ENCODE measurements around the gene PTPRM.

Gene PTPRM

GRCh38 chr18:7584646-7585275, 17.6 kb downstream of the PTPRM start:
- no peaks in the 10 kb centered on the region for H3F3A ChIP-seq (ENCODE audit: insufficient read depth)
- H3K27me3 ChIP-seq (ENCODE audit: low read length): no peaks in the 10 kb centered on the region
- no peaks in the 10 kb centered on the region for H3K9me2 ChIP-seq (replicated peaks; ENCODE audit: insufficient read depth, low read length)
- no peak overlapping the region for H3K9ac ChIP-seq (ENCODE audit: low read length)
- H3K4me2 ChIP-seq (ENCODE audit: low read depth, low read length, poor library complexity, severe bottlenecking): no peak overlapping the region
- H2AFZ ChIP-seq (ENCODE audit: low read depth, low read length, severe bottlenecking): no peak overlapping the region
- no peaks in the 10 kb centered on the region for H4K20me1 ChIP-seq (ENCODE audit: low read depth, low read length)
- no peak overlapping the region for H3K4me3 ChIP-seq (ENCODE audit: insufficient read depth, low read length, poor library complexity, severe bottlenecking)
- no peaks in the 10 kb centered on the region for H3K36me3 ChIP-seq (ENCODE audit: low read length)
- H3K27ac ChIP-seq (ENCODE audit: low read depth, low read length): no peak overlapping the region
- TF ChIP-seq, protein P1, sequence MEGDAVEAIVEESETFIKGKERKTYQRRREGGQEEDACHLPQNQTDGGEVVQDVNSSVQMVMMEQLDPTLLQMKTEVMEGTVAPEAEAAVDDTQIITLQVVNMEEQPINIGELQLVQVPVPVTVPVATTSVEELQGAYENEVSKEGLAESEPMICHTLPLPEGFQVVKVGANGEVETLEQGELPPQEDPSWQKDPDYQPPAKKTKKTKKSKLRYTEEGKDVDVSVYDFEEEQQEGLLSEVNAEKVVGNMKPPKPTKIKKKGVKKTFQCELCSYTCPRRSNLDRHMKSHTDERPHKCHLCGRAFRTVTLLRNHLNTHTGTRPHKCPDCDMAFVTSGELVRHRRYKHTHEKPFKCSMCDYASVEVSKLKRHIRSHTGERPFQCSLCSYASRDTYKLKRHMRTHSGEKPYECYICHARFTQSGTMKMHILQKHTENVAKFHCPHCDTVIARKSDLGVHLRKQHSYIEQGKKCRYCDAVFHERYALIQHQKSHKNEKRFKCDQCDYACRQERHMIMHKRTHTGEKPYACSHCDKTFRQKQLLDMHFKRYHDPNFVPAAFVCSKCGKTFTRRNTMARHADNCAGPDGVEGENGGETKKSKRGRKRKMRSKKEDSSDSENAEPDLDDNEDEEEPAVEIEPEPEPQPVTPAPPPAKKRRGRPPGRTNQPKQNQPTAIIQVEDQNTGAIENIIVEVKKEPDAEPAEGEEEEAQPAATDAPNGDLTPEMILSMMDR (IDR thresholded peaks at IDR 0.05; ENCODE audit: insufficient read depth, low read length, poor library complexity, severe bottlenecking): no peak
- TF ChIP-seq EZH2phosphoT487 (conservative IDR thresholded peaks at IDR 0.05; ENCODE audit: low read length): no peak
- H3K79me2 ChIP-seq (ENCODE audit: insufficient read depth, low read length): no peaks in the 10 kb centered on the region
- H3K9me3 ChIP-seq (ENCODE audit: insufficient read depth, low read length): no peaks in the 10 kb centered on the region

GRCh38 chr18:7585276-7585670, 18.2 kb downstream of the PTPRM start:
- TF ChIP-seq EZH2phosphoT487 (conservative IDR thresholded peaks at IDR 0.05; ENCODE audit: low read length): no peak
- TF ChIP-seq, protein P1 (IDR thresholded peaks at IDR 0.05; ENCODE audit: insufficient read depth, low read length, poor library complexity, severe bottlenecking): no peak
- H3K4me3 ChIP-seq (ENCODE audit: insufficient read depth, low read length, poor library complexity, severe bottlenecking): no peak overlapping the region
- no peaks in the 10 kb centered on the region for H3K27me3 ChIP-seq (ENCODE audit: low read length)
- no peak overlapping the region for H3K4me2 ChIP-seq (ENCODE audit: low read depth, low read length, poor library complexity, severe bottlenecking)
- no peaks in the 10 kb centered on the region for H3K9me2 ChIP-seq (replicated peaks; ENCODE audit: insufficient read depth, low read length)
- no peak overlapping the region for H3K27ac ChIP-seq (ENCODE audit: low read depth, low read length)
- H4K20me1 ChIP-seq (ENCODE audit: low read depth, low read length): no peaks in the 10 kb centered on the region
- no peak overlapping the region for H2AFZ ChIP-seq (ENCODE audit: low read depth, low read length, severe bottlenecking)
- H3K9me3 ChIP-seq (ENCODE audit: insufficient read depth, low read length): no peaks in the 10 kb centered on the region
- H3F3A ChIP-seq (ENCODE audit: insufficient read depth): no peaks in the 10 kb centered on the region
- H3K9ac ChIP-seq (ENCODE audit: low read length): no peak overlapping the region
- no peaks in the 10 kb centered on the region for H3K36me3 ChIP-seq (ENCODE audit: low read length)
- no peaks in the 10 kb centered on the region for H3K79me2 ChIP-seq (ENCODE audit: insufficient read depth, low read length)

GRCh38 chr18:7586379-7586778, 19.3 kb downstream of the PTPRM start:
- Histone ChIP-seq H3K4me3 (ENCODE audit: insufficient read depth, low read length, poor library complexity, severe bottlenecking) (no peak overlapping the region), H3K36me3 (ENCODE audit: low read length) (no peaks in the 10 kb centered on the region), H3F3A (ENCODE audit: insufficient read depth) (no peaks in the 10 kb centered on the region), H3K4me2 (ENCODE audit: low read depth, low read length, poor library complexity, severe bottlenecking) (no peak overlapping the region), H3K27me3 (ENCODE audit: low read length) (no peaks in the 10 kb centered on the region), H2AFZ (ENCODE audit: low read depth, low read length, severe bottlenecking) (no peak overlapping the region), H4K20me1 (ENCODE audit: low read depth, low read length) (no peaks in the 10 kb centered on the region), H3K27ac (ENCODE audit: low read depth, low read length) (no peak overlapping the region), H3K9me2 (replicated peaks; ENCODE audit: insufficient read depth, low read length) (no peaks in the 10 kb centered on the region), H3K9me3 (ENCODE audit: insufficient read depth, low read length) (no peaks in the 10 kb centered on the region), H3K79me2 (ENCODE audit: insufficient read depth, low read length) (no peaks in the 10 kb centered on the region), H3K9ac (ENCODE audit: low read length) (no peak overlapping the region)
- TF ChIP-seq, protein P1 (IDR thresholded peaks at IDR 0.05; ENCODE audit: insufficient read depth, low read length, poor library complexity, severe bottlenecking): no peak
- no peak for TF ChIP-seq EZH2phosphoT487 (conservative IDR thresholded peaks at IDR 0.05; ENCODE audit: low read length)

Measured in SU-DHL-6 (cell line).